ENCODE data around the gene CREB5. TPM values are rescaled to one million over a fixed set of nuclear protein-coding genes. Genes with fewer than 3 reads are reported as not detected.

The CREB5 gene
- total RNA-seq, 3 donors from 2014 or later: 17.3 to 19.7 (median 18.0) TPM

GRCh38 chr7:28564033-28564432 is 151.7 kb downstream of the CREB5 start:
- H3K4me3 ChIP-seq: no peak overlapping the region
- TF ChIP-seq POLR2AphosphoS5 (IDR thresholded peaks at IDR 0.05): no peak
- no peak for TF ChIP-seq POLR2A (IDR thresholded peaks at IDR 0.05)
- TF ChIP-seq CTCF (IDR thresholded peaks at IDR 0.05): no peak
- H3K4me1 ChIP-seq: no peaks in the 10 kb centered on the region
- H3K9me3 ChIP-seq: no peaks in the 10 kb centered on the region
- intact Hi-C loops (cut with DNase I; ENCODE audit: low total_unique reads): no loop called here
- DNase-seq (ENCODE audit: low spot score in 2 of 2): no peak
- no peak overlapping the region for H3K27ac ChIP-seq
- no peaks in the 10 kb centered on the region for H3K27me3 ChIP-seq
- no peaks in the 10 kb centered on the region for H3K36me3 ChIP-seq

DNA sequence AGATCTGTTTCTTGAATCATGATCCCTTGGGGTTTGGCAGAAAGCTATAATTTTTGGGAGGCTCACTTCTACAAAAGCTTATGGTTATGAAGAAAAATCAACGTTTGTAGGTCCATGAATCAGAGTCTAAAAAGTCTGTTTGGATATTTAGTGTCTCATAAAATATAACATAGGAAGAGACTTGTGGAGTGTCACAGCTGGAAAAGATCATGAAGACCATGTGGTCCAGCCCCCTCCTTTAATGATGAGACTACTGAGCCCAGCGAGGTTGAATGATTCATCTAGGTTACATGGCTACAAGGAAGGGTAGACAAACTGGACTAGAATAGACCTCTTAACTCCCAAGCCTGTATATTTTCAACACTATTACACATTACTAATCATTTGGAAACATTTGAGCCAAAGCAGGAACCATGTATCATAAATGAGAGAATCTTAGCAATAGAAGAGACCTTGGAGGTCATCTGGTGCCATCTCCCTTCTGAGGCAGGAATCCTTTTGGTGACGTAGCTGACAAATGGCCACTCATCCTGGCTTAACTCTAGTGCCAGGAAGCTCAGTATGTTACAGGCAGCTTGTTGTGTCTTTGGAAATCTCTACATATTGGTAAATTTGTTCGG is 152.5 kb downstream of the CREB5 start:
- H3K4me1 ChIP-seq: no peaks in the 10 kb centered on the region
- TF ChIP-seq POLR2A (IDR thresholded peaks at IDR 0.05) (no peak), POLR2AphosphoS5 (IDR thresholded peaks at IDR 0.05) (no peak), CTCF (IDR thresholded peaks at IDR 0.05) (no peak)
- DNase-seq (ENCODE audit: low spot score in 2 of 2): no peak
- no peak overlapping the region for H3K27ac ChIP-seq
- no peaks in the 10 kb centered on the region for H3K9me3 ChIP-seq
- no peaks in the 10 kb centered on the region for H3K27me3 ChIP-seq
- no peaks in the 10 kb centered on the region for H3K36me3 ChIP-seq
- no peak overlapping the region for H3K4me3 ChIP-seq
- intact Hi-C loops (cut with DNase I; ENCODE audit: low total_unique reads): no loop called here

GRCh38 chr7:28565980-28566379 is 153.7 kb downstream of the CREB5 start:
- intact Hi-C loops (cut with DNase I; ENCODE audit: low total_unique reads): no loop called here
- Histone ChIP-seq H3K36me3 (no peaks in the 10 kb centered on the region), H3K9me3 (no peaks in the 10 kb centered on the region), H3K27me3 (peaks cover 0 to 11% of the 10 kb centered on the region in 2 donors), H3K4me1 (no peaks in the 10 kb centered on the region), H3K4me3 (no peak overlapping the region), H3K27ac (no peak overlapping the region)
- TF ChIP-seq POLR2A (IDR thresholded peaks at IDR 0.05): no peak
- no peak for TF ChIP-seq CTCF (IDR thresholded peaks at IDR 0.05)
- no peak for TF ChIP-seq POLR2AphosphoS5 (IDR thresholded peaks at IDR 0.05)
- DNase-seq (ENCODE audit: low spot score in 2 of 2): no peak

DNA sequence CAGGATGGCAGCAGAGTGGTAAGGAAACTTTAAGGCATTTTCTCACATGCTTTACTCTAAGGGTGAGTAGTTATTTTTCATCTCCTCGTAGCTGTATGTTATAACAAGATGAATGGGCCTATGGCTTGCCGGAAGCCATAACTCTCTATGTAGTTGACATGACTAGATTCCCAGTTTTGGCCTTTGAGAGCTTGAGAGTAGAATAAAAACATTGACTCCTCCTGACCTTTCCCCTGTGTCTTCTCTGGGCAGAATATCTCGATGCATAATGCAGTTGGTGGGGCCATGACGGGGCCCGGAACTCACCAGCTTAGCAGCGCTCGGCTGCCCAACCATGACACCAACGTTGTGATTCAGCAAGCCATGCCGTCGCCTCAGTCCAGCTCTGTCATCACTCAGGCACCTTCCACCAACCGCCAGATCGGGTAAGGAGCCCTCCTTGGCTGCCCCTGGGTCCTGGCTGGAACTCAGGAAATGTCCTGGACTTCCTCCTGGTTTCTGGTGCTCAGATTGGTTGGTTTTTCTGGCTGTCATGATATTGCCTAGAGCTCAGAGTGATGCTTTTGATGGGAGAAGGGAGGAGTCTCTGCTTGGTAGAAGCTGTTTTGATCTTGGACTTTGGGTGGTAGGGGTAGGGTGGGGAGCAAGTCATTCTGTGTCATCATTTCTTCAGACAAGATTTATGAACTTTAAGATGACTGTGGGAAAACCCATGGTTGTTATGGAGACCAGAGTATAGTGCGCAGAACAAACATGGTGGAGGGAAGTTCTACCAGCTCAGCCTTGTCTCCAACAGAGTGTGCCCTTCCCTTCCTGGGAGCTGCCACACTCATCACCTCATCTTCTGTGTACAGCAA is 158.0 kb downstream of the CREB5 start:
- no peak for DNase-seq (ENCODE audit: low spot score in 2 of 2)
- no peak overlapping the region for H3K27ac ChIP-seq
- TF ChIP-seq POLR2AphosphoS5 (IDR thresholded peaks at IDR 0.05) (no peak), CTCF (IDR thresholded peaks at IDR 0.05) (no peak), POLR2A (IDR thresholded peaks at IDR 0.05) (no peak)
- no peaks in the 10 kb centered on the region for H3K36me3 ChIP-seq
- intact Hi-C loops (cut with DNase I; ENCODE audit: low total_unique reads): no loop called here
- H3K4me3 ChIP-seq: no peak overlapping the region
- H3K27me3 ChIP-seq: peaks cover 0 to 18% of the 10 kb centered on the region in 2 donors
- no peaks in the 10 kb centered on the region for H3K9me3 ChIP-seq
- H3K4me1 ChIP-seq: peaks cover 0 to 7% of the 10 kb centered on the region in 2 donors

GRCh38 chr7:28570970-28571288 is 158.6 kb downstream of the CREB5 start:
- DNase-seq (ENCODE audit: low spot score in 2 of 2): no peak
- H3K36me3 ChIP-seq: no peaks in the 10 kb centered on the region
- intact Hi-C loops (cut with DNase I; ENCODE audit: low total_unique reads): no loop called here
- H3K4me1 ChIP-seq: peaks cover 0 to 7% of the 10 kb centered on the region in 2 donors
- no peak overlapping the region for H3K27ac ChIP-seq
- H3K4me3 ChIP-seq: no peak overlapping the region
- H3K27me3 ChIP-seq: peaks cover 0 to 24% of the 10 kb centered on the region in 2 donors
- TF ChIP-seq POLR2A (IDR thresholded peaks at IDR 0.05) (no peak), CTCF (IDR thresholded peaks at IDR 0.05) (no peak), POLR2AphosphoS5 (IDR thresholded peaks at IDR 0.05) (no peak)
- H3K9me3 ChIP-seq: no peaks in the 10 kb centered on the region

Data from breast epithelium (tissue), 4 donors.